K562 (cell line): Measurements from ENCODE around the gene TRPV6. TPM values are rescaled to one million over a fixed set of nuclear protein-coding genes. Genes with fewer than 3 reads are reported as not detected.

Source experiments
- ATAC-seq: fragments of 200-7000 bp; cut with Tn5 transposase; 3 replicates; pipeline ENCODE4 v1.9.1; 2020; ENCODE audit warnings: moderate library complexity
- BruUV-seq: library from RNA; stranded (reverse); fragments of 400-500 nt; replicated peaks from 2 replicates; lab custom pipeline; 2021; lab: Mats Ljungman, UMichigan
- CTCF ChIA-PET: fragments of 300-600 bp; formaldehyde crosslinking; extraction: SDS; loops from one replicate; lab custom pipeline; 2021; ENCODE audit warnings: low intra/inter-chr PET ratio; lab: Yijun Ruan, JAX
- POLR2A ChIA-PET: fragments of 300-600, 350-650 bp; sonication (Branson Sonifier 250); formaldehyde crosslinking; extraction: SDS; loops from one replicate; lab custom pipeline; 2021; ENCODE audit warnings: antibody characterized with exemption, inconsistent platforms; lab: Yijun Ruan, JAX
- DNase-seq, 4 experiments: peaks; one replicate each; pipeline versions ENCODE4 v3.0.0 to v3.0.0-alpha.2; 2011 to 2018; ENCODE audit warnings: low spot score in 3 of 4, mixed read lengths in 3 of 4; ENCODE audit errors: extremely low read depth in 1 of 4
- FAIRE-seq: peaks from 2 replicates; lab custom pipeline; 2011; peaks lifted over from hg19 to GRCh38; lab: Jason Lieb, UNC
- H2AFZ ChIP-seq: 2 replicates; pipeline ENCODE4 v1.6.0; 2011; ENCODE audit warnings: low read depth, low read length, control low read depth, inconsistent platforms
- H3K27ac ChIP-seq: fragments of 200-600 bp; 3 replicates; pipeline ENCODE4 v1.8.0; 2011; ENCODE audit warnings: low read depth, mild to moderate bottlenecking, control low read depth, inconsistent platforms, low read length, moderate library complexity, mixed read lengths; ENCODE audit errors: extremely low read depth
- H3K27me3 ChIP-seq, 2 experiments: fragments of 300-600 bp in 1 of 2; 2 replicates in 1 of 2; 3 replicates in 1 of 2; pipeline versions ENCODE4 v1.6.0 to v1.8.0; 2011; ENCODE audit warnings: inconsistent platforms in 2 of 2, low read length in 2 of 2, mild to moderate bottlenecking in 1 of 2, mixed read lengths in 1 of 2, moderate library complexity in 1 of 2; ENCODE audit not compliant: control insufficient read depth in 2 of 2, insufficient read depth in 2 of 2
- H3K36me3 ChIP-seq: fragments of 300-600 bp; 3 replicates; pipeline ENCODE4 v1.8.0; 2011; ENCODE audit warnings: mild to moderate bottlenecking, low read length, inconsistent platforms; ENCODE audit not compliant: control insufficient read depth, insufficient read depth
- H3K4me1 ChIP-seq, 2 experiments: fragments of 200-600 bp in 1 of 2; replicated peaks in 1 of 2; 2 replicates in 1 of 2; 3 replicates in 1 of 2; pipeline versions ENCODE4 v1.5.1 to v1.8.0; 2011; ENCODE audit warnings: inconsistent platforms in 2 of 2, low read length in 2 of 2, mild to moderate bottlenecking in 1 of 2, mixed read lengths in 1 of 2, moderate library complexity in 1 of 2; ENCODE audit not compliant: control insufficient read depth in 2 of 2, insufficient read depth in 2 of 2
- H3K4me2 ChIP-seq: 2 replicates; pipeline ENCODE4 v1.6.1; 2011; ENCODE audit warnings: low read length, control low read depth, inconsistent platforms, mixed read lengths; ENCODE audit not compliant: insufficient read depth
- H3K4me3 ChIP-seq: fragments of 200-600 bp; sonication (generic), shearing (Covaris generic); 2 replicates; pipeline ENCODE4 v1.5.1; 2016; ENCODE audit warnings: control low read depth, inconsistent platforms
- H3K79me2 ChIP-seq: fragments of 200-600 bp; 3 replicates; pipeline ENCODE4 v1.8.0; 2011; ENCODE audit warnings: low read length, inconsistent platforms; ENCODE audit not compliant: control insufficient read depth, insufficient read depth
- H3K9ac ChIP-seq, 2 experiments: 2 replicates each; pipeline versions ENCODE4 v1.6.0 to v1.6.1; 2011; ENCODE audit warnings: low read depth in 2 of 2, low read length in 2 of 2, control low read depth in 1 of 2, inconsistent platforms in 1 of 2, mild to moderate bottlenecking in 1 of 2, mixed read lengths in 1 of 2; ENCODE audit not compliant: insufficient read depth in 1 of 2
- H3K9me1 ChIP-seq: one replicate; pipeline ENCODE4 v1.6.0; 2011; ENCODE audit warnings: inconsistent platforms, mild to moderate bottlenecking, low read length, moderate library complexity; ENCODE audit not compliant: control insufficient read depth, insufficient read depth
- H3K9me3 ChIP-seq: replicated peaks from 2 replicates; pipeline ENCODE4 v1.5.1; 2011; ENCODE audit warnings: low read depth, low read length, inconsistent platforms; ENCODE audit not compliant: control insufficient read depth, insufficient read depth
- H4K20me1 ChIP-seq: replicated peaks from 2 replicates; pipeline ENCODE4 v1.6.1; 2011; ENCODE audit warnings: low read length, inconsistent platforms, mixed read lengths; ENCODE audit not compliant: control insufficient read depth, insufficient read depth
- ERF ChIP-seq: fragments of 450-650 bp; formaldehyde crosslinking; IDR thresholded peaks from 2 replicates; pipeline ENCODE4 v1.4.0; 2020; ENCODE audit warnings: mild to moderate bottlenecking, mixed read lengths
- LARP7 ChIP-seq: fragments of 450-650 bp; IDR thresholded peaks from 2 replicates; pipeline ENCODE4 v1.6.1; 2016
- NFXL1 ChIP-seq: fragments of 450-650 bp; formaldehyde crosslinking; IDR thresholded peaks from 2 replicates; pipeline ENCODE4 v1.4.0; 2021; ENCODE audit warnings: mild to moderate bottlenecking
- POLR2AphosphoS5 ChIP-seq: IDR thresholded peaks from 2 replicates; pipeline ENCODE4 v1.6.1; 2011; ENCODE audit warnings: mild to moderate bottlenecking, low read depth, low read length, moderate library complexity; ENCODE audit not compliant: control insufficient read depth, insufficient read depth
- RAD21 ChIP-seq, 2 experiments: fragments of 250-450 bp in 1 of 2; fragments of 450-650 bp in 1 of 2; sonication (Bioruptor Pico) in 1 of 2; formaldehyde crosslinking in 1 of 2; IDR thresholded peaks in 1 of 2; conservative IDR thresholded peaks in 1 of 2; 2 replicates each; pipeline versions ENCODE4 v1.4.0 to v1.8.0; 2020 to 2022; ENCODE audit warnings: mild to moderate bottlenecking in 2 of 2, moderate library complexity in 1 of 2
- RBM17 ChIP-seq: fragments of 200-400 bp; formaldehyde crosslinking; IDR thresholded peaks from 2 replicates; pipeline ENCODE4 v1.6.1; 2017; ENCODE audit warnings: low read depth, mild to moderate bottlenecking, low read length, borderline replicate concordance
- RBM34 ChIP-seq: fragments of 200-400 bp; formaldehyde crosslinking; IDR thresholded peaks from 2 replicates; pipeline ENCODE4 v1.6.1; 2018; ENCODE audit warnings: low read length, borderline replicate concordance; ENCODE audit not compliant: insufficient read depth
- SIN3A ChIP-seq, 2 experiments: fragments of 150-350 bp in 1 of 2; IDR thresholded peaks; 2 replicates each; pipeline ENCODE4 v1.6.1; 2011 to 2016; ENCODE audit warnings: borderline replicate concordance in 2 of 2, low read depth in 2 of 2, low read length in 2 of 2, mild to moderate bottlenecking in 2 of 2, moderate library complexity in 2 of 2; ENCODE audit not compliant: control insufficient read depth in 1 of 2
- SMARCE1 ChIP-seq: fragments of 450-650 bp; IDR thresholded peaks from 2 replicates; pipeline ENCODE4 v1.7.1; 2016; ENCODE audit warnings: mild to moderate bottlenecking
- WHSC1 ChIP-seq: IDR thresholded peaks from one replicate; pipeline ENCODE4 v1.6.1; 2012; ENCODE audit warnings: low read length, control low read depth, inconsistent platforms
- ZNF324 ChIP-seq: fragments of 250-450 bp; sonication (Bioruptor Pico); IDR thresholded peaks from 2 replicates; pipeline ENCODE4 v1.4.0; 2020; ENCODE audit warnings: mild to moderate bottlenecking
- ZNF395 ChIP-seq: fragments of 200-800 bp; sonication (Bioruptor generic); IDR thresholded peaks from 2 replicates; pipeline ENCODE4 v1.6.1; 2017; ENCODE audit warnings: missing genetic modification characterization, missing compliant biosample characterization
- WGBS: fragments of 100-300 bp; shearing (Covaris generic); methylation state at CpG from one replicate; pipeline ENCODE4 v1.1.6; 2016; ENCODE audit warnings: low coverage, mixed read lengths; ENCODE audit not compliant: insufficient coverage; ENCODE audit errors: missing lambda C conversion rate; 5-methylcytosine and 5-hydroxymethylcytosine counted together
- in situ Hi-C: fragments of 300-500 bp; cut with MboI; formaldehyde crosslinking; loops from 4 replicates; pipeline ENCODE4 v1.15.0; 2018; ENCODE audit warnings: inconsistent platforms, mixed read lengths
- intact Hi-C: fragments of 100-400 bp; cut with micrococcal nuclease; formaldehyde crosslinking; loops from 2 replicates; pipeline ENCODE4 v1.14.2; 2022
- polyA plus RNA-seq, 8 experiments: library from polyadenylated mRNA; depleted of rRNA in 4 of 8; stranded (reverse) in 5 of 8; unstranded in 3 of 8; fragments of >200 nt; fragmentation: Nextera tagmentation in 2 of 8; fragmentation: Illumina TruSeq in 1 of 8; extraction: Ambion mirVana in 2 of 8; extraction: Trizol in 1 of 8; gene quantifications; 2 replicates each; pipeline versions ENCODE4 v1.2.1 to v1.2.3, GENCODE V29; 2011 to 2014; ENCODE audit warnings: inconsistent platforms in 1 of 8, missing spikeins in 1 of 8
- total RNA-seq, 7 experiments: library from RNA; depleted of rRNA in 6 of 7; stranded (reverse); fragments of >200 nt in 6 of 7; fragmentation: Illumina TruSeq in 2 of 7; extraction: Trizol in 2 of 7; gene quantifications; 2 replicates each; pipeline versions ENCODE4 v1.2.1 to v1.2.3, GENCODE V29; 2011 to 2021; ENCODE audit warnings: low replicate concordance in 1 of 7

The TRPV6 gene
- total and polyA plus RNA-seq, 9 of the 15 experiments (the other 6 are each of a cell fraction or from before 2014, with no cell fraction given) = 0.04 to 0.36 (median 0.11) TPM

DNA sequence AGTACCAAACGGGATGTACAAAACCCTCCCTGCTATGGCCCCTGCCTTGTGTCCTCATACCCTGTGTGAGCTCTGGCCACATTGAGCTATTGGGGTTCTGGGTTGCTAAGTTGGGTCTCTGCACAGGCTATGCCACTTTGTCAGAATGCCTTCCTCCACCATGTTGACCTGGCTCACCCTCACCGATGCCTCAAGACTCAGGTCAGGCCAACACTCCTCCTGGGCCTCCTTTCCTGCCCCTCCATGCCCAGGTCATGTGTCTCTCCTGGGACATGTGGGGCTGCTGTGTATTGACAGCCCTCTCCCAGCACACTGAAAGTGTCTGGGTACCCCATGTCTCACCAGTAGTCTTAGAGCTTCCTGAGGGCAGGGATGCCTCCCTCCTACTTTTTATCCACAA, 33.4 kb upstream of the TRPV6 start:
- no peak for ATAC-seq
- no peak overlapping the region for H3K9ac ChIP-seq
- no peaks in the 10 kb centered on the region for H3K36me3 ChIP-seq
- in situ Hi-C loops = no loop called here
- WGBS = 0% methylated on average over 2 of the region's 2 CpGs
- no peaks in the 10 kb centered on the region for H3K9me3 ChIP-seq
- intact Hi-C loops = no loop called here
- FAIRE-seq = no peak
- no peaks in the 10 kb centered on the region for H3K4me1 ChIP-seq
- no peak overlapping the region for H3K4me3 ChIP-seq
- no peaks in the 10 kb centered on the region for H3K9me1 ChIP-seq
- DNase-seq = no peak
- TF ChIP-seq SIN3A (IDR thresholded peaks at IDR 0.05; ENCODE audit: borderline replicate concordance in 2 of 2, control insufficient read depth in 1 of 2, low read depth in 2 of 2, low read length in 2 of 2) (no peak), RBM17 (no peak), RBM34 (no peak), NFXL1 (no peak), RAD21 (CRISPR knock-in tag; conservative IDR thresholded peaks at IDR 0.05 in 1 of 2, IDR thresholded peaks at IDR 0.05 in 1 of 2) (no peak), ERF (no peak), WHSC1 (no peak), POLR2AphosphoS5 (no peak), LARP7 (no peak), ZNF324 (CRISPR knock-in tag) (no peak), SMARCE1 (no peak), ZNF395 (CRISPR knock-in tag) (no peak)
- CTCF ChIA-PET = no interaction called here
- POLR2A ChIA-PET = interaction anchor here (0.8 kb wide), 1 partner anchor 406 kb away, joined by 3 read pairs; no protein-coding TSS in a partner anchor
- no peaks in the 10 kb centered on the region for H3K79me2 ChIP-seq
- no TSS peak for BruUV-seq
- no peak overlapping the region for H3K27ac ChIP-seq
- peaks cover 13 to 42% of the 10 kb centered on the region in 2 experiments; a peak in 4 of 5 replicates for H3K27me3 ChIP-seq
- no peak overlapping the region for H2AFZ ChIP-seq
- H3K4me2 ChIP-seq = no peak overlapping the region
- H4K20me1 ChIP-seq = no peaks in the 10 kb centered on the region
